Osteocyte (in vitro differentiated cells): Measurements from ENCODE around the gene NINJ1. TPM values are rescaled to one million over a fixed set of nuclear protein-coding genes. Genes with fewer than 3 reads are reported as not detected.

Source experiments
- DNase-seq: peaks from one replicate; pipeline ENCODE4 v3.0.0; 2021; ENCODE audit warnings: mixed read lengths; ENCODE audit not compliant: unreplicated experiment; ENCODE audit errors: extremely low spot score
- H3K27ac Mint-ChIP-seq: one replicate; pipeline ENCODE4 v1.8.0; 2021; ENCODE audit warnings: mild to moderate bottlenecking, mixed read lengths; ENCODE audit not compliant: unreplicated experiment
- H3K27me3 Mint-ChIP-seq: one replicate; pipeline ENCODE4 v1.8.0; 2021; ENCODE audit warnings: mixed read lengths; ENCODE audit not compliant: unreplicated experiment
- H3K36me3 Mint-ChIP-seq: one replicate; pipeline ENCODE4 v1.8.0; 2021; ENCODE audit warnings: mixed read lengths; ENCODE audit not compliant: unreplicated experiment
- H3K4me1 Mint-ChIP-seq: one replicate; pipeline ENCODE4 v1.8.0; 2021; ENCODE audit warnings: mixed read lengths; ENCODE audit not compliant: unreplicated experiment
- H3K4me3 Mint-ChIP-seq: one replicate; pipeline ENCODE4 v1.8.0; 2021; ENCODE audit warnings: mild to moderate bottlenecking, moderate library complexity, mixed read lengths; ENCODE audit not compliant: unreplicated experiment
- H3K9me3 Mint-ChIP-seq: one replicate; pipeline ENCODE4 v1.8.0; 2021; ENCODE audit warnings: mixed read lengths; ENCODE audit not compliant: unreplicated experiment
- total RNA-seq: library from RNA; stranded (reverse); gene quantifications from 2 replicates; pipeline ENCODE4 v1.2.1, GENCODE V29; 2021
- TF ChIP-seq, protein P1 (sequence below): fragments of 200-600 bp; sonication (generic); IDR thresholded peaks from 2 replicates; pipeline ENCODE4 v1.5.0; 2021; ENCODE audit warnings: antibody characterized with exemption, mild to moderate bottlenecking, moderate library complexity

Gene NINJ1
- total RNA-seq, 1 donor from 2014 or later = 32.9 TPM

DNA sequence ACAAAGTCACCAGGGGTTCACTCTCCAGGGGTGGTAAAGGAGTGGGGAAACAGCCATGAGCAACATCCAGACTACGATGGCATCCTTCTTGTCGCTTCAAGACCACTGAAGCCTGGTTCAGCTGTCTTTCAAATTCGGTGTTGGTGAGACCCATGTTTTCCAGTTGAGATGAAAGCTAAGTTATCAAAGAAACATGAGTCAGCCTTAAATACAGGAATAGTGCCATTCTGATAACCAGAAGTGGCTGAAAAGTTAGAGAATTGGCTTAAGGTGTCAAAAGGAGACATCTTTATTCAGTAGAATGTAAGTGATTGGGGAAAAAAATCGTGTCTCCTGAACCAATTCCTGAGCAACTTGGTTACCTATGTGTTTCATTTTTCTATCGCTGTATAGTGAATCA lies 45.0 kb downstream of the NINJ1 start:
- H3K4me1 Mint-ChIP-seq = peaks cover 6% of the 10 kb centered on the region
- peaks cover 2% of the 10 kb centered on the region for H3K36me3 Mint-ChIP-seq
- H3K9me3 Mint-ChIP-seq = peaks cover 5% of the 10 kb centered on the region
- no peaks in the 10 kb centered on the region for H3K27me3 Mint-ChIP-seq
- no peak overlapping the region for H3K4me3 Mint-ChIP-seq
- no peak overlapping the region for H3K27ac Mint-ChIP-seq
- no peak for DNase-seq
- TF ChIP-seq, protein P1, sequence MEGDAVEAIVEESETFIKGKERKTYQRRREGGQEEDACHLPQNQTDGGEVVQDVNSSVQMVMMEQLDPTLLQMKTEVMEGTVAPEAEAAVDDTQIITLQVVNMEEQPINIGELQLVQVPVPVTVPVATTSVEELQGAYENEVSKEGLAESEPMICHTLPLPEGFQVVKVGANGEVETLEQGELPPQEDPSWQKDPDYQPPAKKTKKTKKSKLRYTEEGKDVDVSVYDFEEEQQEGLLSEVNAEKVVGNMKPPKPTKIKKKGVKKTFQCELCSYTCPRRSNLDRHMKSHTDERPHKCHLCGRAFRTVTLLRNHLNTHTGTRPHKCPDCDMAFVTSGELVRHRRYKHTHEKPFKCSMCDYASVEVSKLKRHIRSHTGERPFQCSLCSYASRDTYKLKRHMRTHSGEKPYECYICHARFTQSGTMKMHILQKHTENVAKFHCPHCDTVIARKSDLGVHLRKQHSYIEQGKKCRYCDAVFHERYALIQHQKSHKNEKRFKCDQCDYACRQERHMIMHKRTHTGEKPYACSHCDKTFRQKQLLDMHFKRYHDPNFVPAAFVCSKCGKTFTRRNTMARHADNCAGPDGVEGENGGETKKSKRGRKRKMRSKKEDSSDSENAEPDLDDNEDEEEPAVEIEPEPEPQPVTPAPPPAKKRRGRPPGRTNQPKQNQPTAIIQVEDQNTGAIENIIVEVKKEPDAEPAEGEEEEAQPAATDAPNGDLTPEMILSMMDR = no peak

DNA sequence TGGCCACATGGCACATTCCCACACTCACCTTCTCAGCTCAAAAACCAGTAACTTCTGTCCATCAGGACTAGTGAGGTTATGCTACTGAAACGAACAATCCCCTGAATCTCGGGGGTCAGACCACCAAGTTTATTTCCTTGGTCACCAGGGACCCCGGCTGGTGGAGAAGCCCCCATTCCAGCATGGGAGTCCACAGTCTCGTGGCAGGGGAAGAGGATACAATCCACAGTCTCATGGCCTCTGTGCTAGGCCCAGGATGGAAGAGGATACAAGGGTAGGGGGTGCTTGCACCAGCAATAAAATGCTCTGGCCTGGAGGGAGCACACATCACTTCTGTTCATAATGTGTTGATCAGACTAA lies 45.4 kb downstream of the NINJ1 start:
- H3K4me3 Mint-ChIP-seq = no peak overlapping the region
- TF ChIP-seq, protein P1 = no peak
- H3K27me3 Mint-ChIP-seq = no peaks in the 10 kb centered on the region
- peaks cover 5% of the 10 kb centered on the region for H3K4me1 Mint-ChIP-seq
- H3K9me3 Mint-ChIP-seq = peaks cover 5% of the 10 kb centered on the region
- DNase-seq = peak; percentile 46
- H3K27ac Mint-ChIP-seq = no peak overlapping the region
- H3K36me3 Mint-ChIP-seq = peaks cover 2% of the 10 kb centered on the region

DNA sequence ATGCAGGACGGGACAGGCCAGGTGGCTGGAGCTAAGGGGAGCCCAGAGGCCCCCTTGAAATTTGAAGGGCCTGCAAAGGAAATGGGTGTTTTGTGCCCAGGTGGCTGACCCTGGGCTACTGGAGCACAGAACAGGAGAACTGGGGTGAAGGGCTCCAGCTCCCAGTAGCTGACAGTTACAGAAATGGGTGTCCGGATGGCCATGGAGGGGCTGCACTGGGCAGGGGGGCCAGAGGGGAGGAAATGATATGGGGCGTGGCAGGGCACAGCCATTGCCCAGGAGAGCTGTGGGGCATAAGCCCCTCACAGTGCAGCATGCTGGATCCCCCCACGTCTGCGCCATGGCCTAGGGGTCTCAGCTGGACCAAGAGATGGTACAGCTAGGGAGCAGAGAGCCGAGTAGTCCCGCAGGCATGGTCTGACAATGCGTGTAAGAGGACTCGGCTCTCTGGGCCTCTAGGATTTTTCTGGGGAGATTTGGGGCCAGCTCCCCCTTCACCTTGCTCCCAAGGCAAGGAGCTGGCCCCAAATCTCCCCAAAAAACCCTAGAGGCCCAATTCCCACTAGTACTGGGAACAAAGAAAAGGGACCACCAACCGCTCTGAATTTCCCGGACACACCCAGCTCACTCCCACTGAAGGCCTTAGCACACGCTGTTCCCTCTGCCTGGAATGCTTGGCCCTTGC lies 45.9 kb downstream of the NINJ1 start:
- Mint-ChIP-seq H3K4me3 (no peak overlapping the region), H3K27me3 (no peaks in the 10 kb centered on the region), H3K36me3 (peaks cover 2% of the 10 kb centered on the region), H3K9me3 (peaks cover 5% of the 10 kb centered on the region), H3K27ac (no peak overlapping the region), H3K4me1 (no peaks in the 10 kb centered on the region)
- peak; percentile 77 for DNase-seq
- TF ChIP-seq, protein P1 = no peak

DNA sequence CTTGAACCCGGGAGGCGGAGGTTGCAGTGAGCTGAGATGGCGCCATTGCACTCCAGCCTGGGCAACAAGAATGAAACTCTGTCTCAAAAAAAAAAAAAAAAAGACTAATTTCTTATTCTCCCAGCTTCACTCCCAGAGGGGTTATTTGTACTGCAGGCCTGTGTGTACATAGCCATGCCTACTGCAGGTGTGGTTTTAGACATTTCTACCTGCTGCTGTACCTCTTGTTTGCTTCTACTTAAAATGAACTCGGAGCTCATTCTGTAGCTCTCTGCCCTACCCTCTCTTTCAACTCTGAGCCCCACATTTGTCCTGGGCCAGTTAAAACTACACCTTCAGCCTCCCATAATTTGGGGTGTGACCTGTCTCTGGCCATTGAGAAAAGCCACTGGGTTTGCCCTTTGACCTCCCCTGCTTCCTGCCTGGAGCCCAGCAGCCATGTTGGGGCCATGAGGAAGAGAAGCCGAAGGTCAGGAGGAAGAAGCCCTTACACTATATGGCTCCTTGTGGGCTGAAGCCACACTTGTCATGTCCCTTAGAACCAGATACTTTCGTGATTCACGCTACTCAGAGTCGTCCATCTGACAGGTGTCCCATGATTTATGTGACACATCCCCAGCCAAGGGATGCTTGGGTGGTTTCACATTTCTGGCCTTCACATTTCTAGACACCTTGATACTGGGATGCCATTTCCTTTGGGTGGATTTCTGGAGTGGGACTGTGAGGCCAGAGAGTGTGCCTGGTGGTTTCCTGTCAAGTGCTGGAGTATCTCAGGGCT lies 47.4 kb downstream of the NINJ1 start:
- Mint-ChIP-seq H3K9me3 (peaks cover 5% of the 10 kb centered on the region), H3K4me1 (no peaks in the 10 kb centered on the region), H3K27me3 (no peaks in the 10 kb centered on the region), H3K36me3 (peaks cover 2% of the 10 kb centered on the region), H3K4me3 (no peak overlapping the region), H3K27ac (no peak overlapping the region)
- TF ChIP-seq, protein P1 = no peak
- DNase-seq = peak; percentile 46

DNA sequence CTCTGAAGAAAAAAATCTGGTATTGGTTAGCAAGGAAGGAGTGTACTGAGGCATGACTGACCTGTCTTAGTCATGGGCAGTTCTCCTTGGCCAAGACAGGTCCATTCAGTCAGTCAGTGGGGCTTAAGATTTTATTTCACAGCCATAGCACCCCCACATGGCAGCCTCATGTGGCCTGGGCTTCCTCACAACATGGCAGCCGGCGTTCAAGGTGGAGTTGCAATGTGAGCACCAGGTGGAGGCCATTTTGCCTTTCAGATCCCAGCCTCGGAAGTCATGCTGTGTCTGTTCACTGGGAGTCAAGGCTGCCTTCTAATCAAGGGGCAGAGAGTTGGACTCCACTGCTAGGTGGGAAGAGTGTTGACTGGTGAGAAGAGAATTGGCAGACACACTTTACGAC lies 48.4 kb downstream of the NINJ1 start:
- TF ChIP-seq, protein P1 = no peak
- Mint-ChIP-seq H3K27me3 (no peaks in the 10 kb centered on the region), H3K9me3 (no peaks in the 10 kb centered on the region), H3K27ac (no peak overlapping the region), H3K4me1 (no peaks in the 10 kb centered on the region), H3K4me3 (no peak overlapping the region), H3K36me3 (no peaks in the 10 kb centered on the region)
- DNase-seq = peak; percentile 54
